Endothelial cell of umbilical vein (primary cell): Measurements from ENCODE around the gene UBASH3A. TPM values are rescaled to one million over a fixed set of nuclear protein-coding genes. Genes with fewer than 3 reads are reported as not detected.

Source experiments
- BruUV-seq: library from RNA; stranded (reverse); fragments of 400-500 nt; replicated peaks from 2 replicates; lab custom pipeline; 2021; lab: Mats Ljungman, UMichigan
- CTCF ChIA-PET: fragments of 300-600, 350-600 bp; sonication (Branson Sonifier 250); formaldehyde crosslinking; loops from one replicate; lab custom pipeline; 2021; ENCODE audit warnings: antibody characterized with exemption, inconsistent platforms; lab: Charles Lee
- POLR2A ChIA-PET: fragments of 300-600, 350-600 bp; sonication (Branson Sonifier 250); formaldehyde crosslinking; loops from one replicate; lab custom pipeline; 2021; ENCODE audit warnings: antibody characterized with exemption, inconsistent platforms; lab: Charles Lee
- DNase-seq: peaks from one replicate; pipeline ENCODE4 v3.0.0-alpha.2; 2011; ENCODE audit warnings: low read depth, low spot score
- FAIRE-seq: peaks from 2 replicates; lab custom pipeline; 2011; peaks lifted over from hg19 to GRCh38; lab: Jason Lieb, UNC
- H2AFZ ChIP-seq: 2 replicates; pipeline ENCODE4 v1.6.0; 2012; ENCODE audit warnings: low read depth, low read length, control low read depth, inconsistent platforms
- H3K27ac ChIP-seq: 2 replicates; pipeline ENCODE4 v1.5.1; 2011; ENCODE audit warnings: low read depth, mild to moderate bottlenecking, control low read depth, low read length, moderate library complexity; ENCODE audit not compliant: insufficient read depth
- H3K27me3 ChIP-seq, 2 experiments: 2 replicates each; pipeline versions ENCODE4 v1.6.0 to v1.6.1; 2011; ENCODE audit warnings: low read length in 2 of 2, mixed read lengths in 1 of 2; ENCODE audit not compliant: control insufficient read depth in 2 of 2, insufficient read depth in 2 of 2
- H3K36me3 ChIP-seq, 2 experiments: 2 replicates in 1 of 2; 3 replicates in 1 of 2; pipeline ENCODE4 v1.5.1; 2011; ENCODE audit warnings: low read length in 2 of 2, mild to moderate bottlenecking in 1 of 2, moderate library complexity in 1 of 2; ENCODE audit not compliant: control insufficient read depth in 2 of 2, insufficient read depth in 2 of 2; ENCODE audit errors: extremely low read depth in 1 of 2
- H3K4me1 ChIP-seq: 3 replicates; pipeline ENCODE4 v1.5.1; 2011; ENCODE audit warnings: mild to moderate bottlenecking, low read length; ENCODE audit not compliant: control insufficient read depth, insufficient read depth; ENCODE audit errors: extremely low read depth
- H3K4me2 ChIP-seq: 2 replicates; pipeline ENCODE4 v1.6.1; 2011; ENCODE audit warnings: low read length, control low read depth, mixed read lengths; ENCODE audit not compliant: insufficient read depth
- H3K4me3 ChIP-seq, 3 experiments: fragments of 200-600 bp in 1 of 3; sonication (generic), shearing (Covaris generic) in 1 of 3; replicated peaks in 1 of 3; 2 replicates each; pipeline ENCODE4 v1.5.1; 2011 to 2016; ENCODE audit warnings: control low read depth in 3 of 3, low read length in 3 of 3, mild to moderate bottlenecking in 2 of 3, inconsistent platforms in 1 of 3, low read depth in 1 of 3, moderate library complexity in 1 of 3; ENCODE audit not compliant: insufficient read depth in 1 of 3
- H3K79me2 ChIP-seq: 2 replicates; pipeline ENCODE4 v1.6.0; 2012; ENCODE audit warnings: low read length, inconsistent platforms; ENCODE audit not compliant: control insufficient read depth, insufficient read depth
- H3K9ac ChIP-seq: replicated peaks from 2 replicates; pipeline ENCODE3; 2011; ENCODE audit warnings: low read length, control low read depth; ENCODE audit not compliant: insufficient read depth; ENCODE audit errors: extremely low read depth
- H3K9me1 ChIP-seq: replicated peaks from 3 replicates; pipeline ENCODE4 v1.6.0; 2011; ENCODE audit warnings: mild to moderate bottlenecking, low read length; ENCODE audit not compliant: control insufficient read depth, insufficient read depth; ENCODE audit errors: extremely low read depth
- H3K9me3 ChIP-seq: replicated peaks from 2 replicates; pipeline ENCODE4 v1.5.1; 2012; ENCODE audit warnings: low read length, inconsistent platforms; ENCODE audit not compliant: control insufficient read depth, insufficient read depth
- H4K20me1 ChIP-seq: replicated peaks from 2 replicates; pipeline ENCODE3; 2011; ENCODE audit warnings: mild to moderate bottlenecking, low read length; ENCODE audit not compliant: control insufficient read depth, insufficient read depth; ENCODE audit errors: extremely low read depth
- CTCF ChIP-seq, 2 donors: IDR thresholded peaks; 1 replicate in 1 of 2; 2 replicates in 1 of 2; pipeline ENCODE4 v1.5.1; 2011; ENCODE audit warnings: low read length in 2 of 2, mild to moderate bottlenecking in 2 of 2, moderate library complexity in 2 of 2, control low read depth in 1 of 2, inconsistent platforms in 1 of 2, low read depth in 1 of 2; ENCODE audit not compliant: insufficient read depth in 1 of 2; ENCODE audit errors: extremely low read depth in 1 of 2
- EZH2 ChIP-seq: IDR thresholded peaks from 2 replicates; pipeline ENCODE4 v1.6.1; 2012; ENCODE audit warnings: borderline replicate concordance, low read depth, mild to moderate bottlenecking, moderate library complexity, low read length, inconsistent platforms; ENCODE audit not compliant: severe bottlenecking
- FOS ChIP-seq: IDR thresholded peaks from 2 replicates; pipeline ENCODE4 v1.6.1; 2011; ENCODE audit warnings: mild to moderate bottlenecking, low read length, moderate library complexity, borderline replicate concordance; ENCODE audit not compliant: insufficient read depth
- GATA2 ChIP-seq: IDR thresholded peaks from 2 replicates; pipeline ENCODE4 v1.7.0; 2011; ENCODE audit warnings: low read depth, mild to moderate bottlenecking, moderate library complexity, mixed read lengths, low read length; ENCODE audit not compliant: insufficient read length, insufficient read depth
- JUN ChIP-seq: IDR thresholded peaks from 2 replicates; pipeline ENCODE4 v1.6.1; 2011; ENCODE audit warnings: borderline replicate concordance, low read depth; ENCODE audit not compliant: insufficient read length, insufficient read depth
- MYC ChIP-seq: IDR thresholded peaks from one replicate; pipeline ENCODE4 v1.6.1; 2011; ENCODE audit warnings: mild to moderate bottlenecking, low read depth, low read length
- POLR2A ChIP-seq: IDR thresholded peaks from 2 replicates; pipeline ENCODE4 v1.6.1; 2012; ENCODE audit warnings: low read depth, mild to moderate bottlenecking, control low read depth, low read length
- dilution Hi-C: fragments of 300-500 bp; cut with MboI; formaldehyde crosslinking; loops from one replicate; pipeline ENCODE4 v1.15.0; 2019; ENCODE audit warnings: low sequenced_read_pairs; ENCODE audit not compliant: extremely low pct_ligation_motif_present
- intact Hi-C: fragments of 100-400 bp; cut with micrococcal nuclease; formaldehyde crosslinking; loops from one replicate; pipeline ENCODE4 v1.10.0; 2022
- polyA plus RNA-seq, 4 experiments: library from polyadenylated mRNA; depleted of rRNA in 3 of 4; stranded (reverse) in 3 of 4; unstranded in 1 of 4; fragments of >200 nt; gene quantifications; 2 replicates each; pipeline versions ENCODE4 v1.2.1 to v1.2.3, GENCODE V29; 2011 to 2012; ENCODE audit warnings: missing spikeins in 1 of 4
- total RNA-seq: library from RNA; stranded (reverse); gene quantifications from 2 replicates; pipeline ENCODE4 v1.2.3, GENCODE V29; 2021

Gene UBASH3A
- total and polyA plus RNA-seq, 2 donors (not counting 3 experiments of a cell fraction or from before 2014, with no cell fraction given): not detected

DNA sequence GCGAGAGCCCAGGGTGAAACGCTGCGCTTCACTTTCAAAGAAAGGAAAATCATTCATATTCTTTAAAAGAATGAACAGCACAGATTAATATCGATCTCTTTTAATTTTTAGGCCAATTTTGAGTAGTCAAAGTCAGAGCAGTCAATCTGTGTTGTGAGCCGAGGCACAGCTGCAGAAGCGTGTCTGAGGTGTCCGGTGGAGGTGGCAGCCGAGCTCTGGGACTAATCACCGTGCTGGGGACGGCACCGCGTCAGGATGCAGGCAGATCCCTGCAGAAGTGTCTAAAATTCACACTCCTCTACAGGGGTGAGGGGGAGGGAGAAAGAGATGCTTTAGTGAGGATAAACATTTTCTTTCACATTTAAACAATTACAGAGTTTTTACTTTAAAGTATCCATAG is 41.5 kb upstream of the UBASH3A start:
- ChIA-PET CTCF (interaction anchor here (0.6 to 1.0 kb wide), 2 partner anchors 13 to 198 kb away, joined by 3 read pairs; no protein-coding TSS in a partner anchor), POLR2A (no interaction called here)
- Histone ChIP-seq H3K4me1 (no peaks in the 10 kb centered on the region), H3K27me3 (peaks cover 0 to 1% of the 10 kb centered on the region in 2 experiments), H3K9me3 (no peaks in the 10 kb centered on the region), H3K4me2 (no peak overlapping the region), H3K79me2 (no peaks in the 10 kb centered on the region), H3K9ac (no peak overlapping the region), H3K9me1 (no peaks in the 10 kb centered on the region), H3K36me3 (no peaks in the 10 kb centered on the region), H4K20me1 (no peaks in the 10 kb centered on the region), H2AFZ (no peak overlapping the region), H3K4me3 (no peak overlapping the region), H3K27ac (no peak overlapping the region)
- no peak for DNase-seq
- dilution Hi-C loops (no loop called here), intact Hi-C loops (no loop called here)
- no peak for FAIRE-seq
- TF ChIP-seq POLR2A (no peak), CTCF (IDR thresholded peaks at IDR 0.05; ENCODE audit: extremely low read depth in 1 of 2, insufficient read depth in 1 of 2, low read depth in 1 of 2, low read length in 2 of 2) (no peak), EZH2 (no peak), JUN (no peak)
- no TSS peak for BruUV-seq

GRCh38 chr21:42362700-42363099 is 41.0 kb upstream of the UBASH3A start:
- POLR2A ChIA-PET: no interaction called here
- no peak for FAIRE-seq
- no TSS peak for BruUV-seq

More at GRCh38 chr21:42362700-42363099, 41.0 kb upstream of the UBASH3A start:
- peaks cover 0 to 1% of the 10 kb centered on the region in 2 experiments for H3K27me3 ChIP-seq
- no peaks in the 10 kb centered on the region for H3K9me3 ChIP-seq
- intact Hi-C loops: no loop called here
- no peak for TF ChIP-seq FOS
- TF ChIP-seq GATA2: no peak
- no peak for TF ChIP-seq POLR2A
- TF ChIP-seq MYC: no peak
- no peak for TF ChIP-seq JUN
- no peak for TF ChIP-seq CTCF (IDR thresholded peaks at IDR 0.05; ENCODE audit: extremely low read depth in 1 of 2, insufficient read depth in 1 of 2, low read depth in 1 of 2, low read length in 2 of 2)
- TF ChIP-seq EZH2: no peak
- H2AFZ ChIP-seq: no peak overlapping the region
- H3K36me3 ChIP-seq: no peaks in the 10 kb centered on the region
- H3K27ac ChIP-seq: no peak overlapping the region
- no peak overlapping the region for H3K4me3 ChIP-seq
- H3K4me1 ChIP-seq: no peaks in the 10 kb centered on the region
- dilution Hi-C loops: no loop called here
- no peak overlapping the region for H3K4me2 ChIP-seq
- no peaks in the 10 kb centered on the region for H3K9me1 ChIP-seq
- CTCF ChIA-PET: interaction anchor here (0.6 to 0.7 kb wide), 2 partner anchors 36 to 199 kb away, joined by 3 to 4 read pairs; no protein-coding TSS in a partner anchor
- no peaks in the 10 kb centered on the region for H3K79me2 ChIP-seq
- DNase-seq: no peak
- H3K9ac ChIP-seq: no peak overlapping the region
- H4K20me1 ChIP-seq: no peaks in the 10 kb centered on the region
